PFSK-1 (cell line): ENCODE data around the gene IFT81.

Experiments used
- POLR2AphosphoS5 ChIP-seq: IDR thresholded peaks from 2 replicates; pipeline ENCODE4 v1.6.1; 2012; ENCODE audit warnings: low read depth, mild to moderate bottlenecking, control low read depth, low read length, moderate library complexity
- SIN3A ChIP-seq: IDR thresholded peaks from 2 replicates; pipeline ENCODE4 v1.6.1; 2012; ENCODE audit warnings: mild to moderate bottlenecking, low read length, moderate library complexity, borderline replicate concordance; ENCODE audit not compliant: insufficient read depth
- TAF1 ChIP-seq: IDR thresholded peaks from 2 replicates; pipeline ENCODE4 v1.6.1; 2012; ENCODE audit warnings: low read length, control low read depth, borderline replicate concordance; ENCODE audit not compliant: insufficient read depth
- TF ChIP-seq, protein P1 (sequence below), 2 experiments: IDR thresholded peaks; 2 replicates each; pipeline versions ENCODE4 v1.6.1 to v1.8.0; 2011 to 2012; ENCODE audit warnings: low read depth in 2 of 2, low read length in 2 of 2, control low read depth in 1 of 2, inconsistent platforms in 1 of 2, mild to moderate bottlenecking in 1 of 2, moderate library complexity in 1 of 2; ENCODE audit not compliant: insufficient read depth in 1 of 2

DNA sequence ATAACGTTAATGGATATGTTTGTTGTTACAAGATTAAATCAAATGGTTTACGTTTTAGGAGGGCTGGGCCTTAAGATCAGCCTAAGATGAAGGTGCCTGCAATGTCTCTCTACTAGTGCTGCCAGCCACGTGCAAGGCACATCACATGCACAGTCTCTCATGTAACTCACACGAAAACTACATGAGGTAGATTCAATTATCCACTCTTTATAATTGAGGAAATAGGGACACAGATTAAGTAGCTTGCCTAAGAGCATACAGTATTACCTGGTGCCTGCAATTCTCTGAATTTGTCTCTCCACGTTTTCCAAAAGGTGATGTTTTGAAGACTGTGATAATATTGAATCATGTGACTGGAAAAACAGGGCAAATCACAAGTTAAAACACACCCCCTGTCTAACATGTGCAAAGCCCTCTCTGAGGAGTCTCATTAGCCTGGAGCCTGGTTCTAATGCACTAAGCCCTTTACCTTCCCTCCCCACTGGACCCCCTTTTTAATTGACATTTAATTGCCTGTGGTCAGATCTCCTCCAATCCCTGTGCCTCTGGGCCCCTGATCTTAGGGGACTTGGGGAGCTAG, 142.3 kb downstream of the IFT81 start:
- TF ChIP-seq, protein P1, sequence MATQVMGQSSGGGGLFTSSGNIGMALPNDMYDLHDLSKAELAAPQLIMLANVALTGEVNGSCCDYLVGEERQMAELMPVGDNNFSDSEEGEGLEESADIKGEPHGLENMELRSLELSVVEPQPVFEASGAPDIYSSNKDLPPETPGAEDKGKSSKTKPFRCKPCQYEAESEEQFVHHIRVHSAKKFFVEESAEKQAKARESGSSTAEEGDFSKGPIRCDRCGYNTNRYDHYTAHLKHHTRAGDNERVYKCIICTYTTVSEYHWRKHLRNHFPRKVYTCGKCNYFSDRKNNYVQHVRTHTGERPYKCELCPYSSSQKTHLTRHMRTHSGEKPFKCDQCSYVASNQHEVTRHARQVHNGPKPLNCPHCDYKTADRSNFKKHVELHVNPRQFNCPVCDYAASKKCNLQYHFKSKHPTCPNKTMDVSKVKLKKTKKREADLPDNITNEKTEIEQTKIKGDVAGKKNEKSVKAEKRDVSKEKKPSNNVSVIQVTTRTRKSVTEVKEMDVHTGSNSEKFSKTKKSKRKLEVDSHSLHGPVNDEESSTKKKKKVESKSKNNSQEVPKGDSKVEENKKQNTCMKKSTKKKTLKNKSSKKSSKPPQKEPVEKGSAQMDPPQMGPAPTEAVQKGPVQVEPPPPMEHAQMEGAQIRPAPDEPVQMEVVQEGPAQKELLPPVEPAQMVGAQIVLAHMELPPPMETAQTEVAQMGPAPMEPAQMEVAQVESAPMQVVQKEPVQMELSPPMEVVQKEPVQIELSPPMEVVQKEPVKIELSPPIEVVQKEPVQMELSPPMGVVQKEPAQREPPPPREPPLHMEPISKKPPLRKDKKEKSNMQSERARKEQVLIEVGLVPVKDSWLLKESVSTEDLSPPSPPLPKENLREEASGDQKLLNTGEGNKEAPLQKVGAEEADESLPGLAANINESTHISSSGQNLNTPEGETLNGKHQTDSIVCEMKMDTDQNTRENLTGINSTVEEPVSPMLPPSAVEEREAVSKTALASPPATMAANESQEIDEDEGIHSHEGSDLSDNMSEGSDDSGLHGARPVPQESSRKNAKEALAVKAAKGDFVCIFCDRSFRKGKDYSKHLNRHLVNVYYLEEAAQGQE (IDR thresholded peaks at IDR 0.05; ENCODE audit: insufficient read depth in 1 of 2, low read depth in 2 of 2, low read length in 2 of 2) = no peak
- TF ChIP-seq POLR2AphosphoS5 (no peak), TAF1 (no peak), SIN3A (no peak)
